ENCODE measurements around the gene NOP9.
"Not testable (repeated sequence)": the region's sequence is repeated elsewhere in the genome, so short reads cannot be mapped to it uniquely, and the experiment has no call there.

NOP9 gene

GRCh38 chr14:24310646-24311604, 11.3 kb downstream of the NOP9 start, which contains the start of gene LTB4R:
LTB4R (plus strand) TSS chr14:24311502; CDS start chr14:24315652, 4,150 bp downstream.
- peak in 1 of 2 experiments; percentile 40 for DNase-seq

GRCh38 chr14:24311837-24312615, 12.4 kb downstream of the NOP9 start:
- DNase-seq = no peak

GRCh38 chr14:24312736-24313507, 13.3 kb downstream of the NOP9 start:
- DNase-seq = no peak

GRCh38 chr14:24313913-24314312, 14.3 kb downstream of the NOP9 start:
- no peak for DNase-seq

GRCh38 chr14:24314377-24315193, 14.9 kb downstream of the NOP9 start:
- DNase-seq = no peak

- no peak for DNase-seq
These were observed 15.7 kb downstream of the NOP9 start for GRCh38 chr14:24315243-24315806.

GRCh38 chr14:24315807-24316596, 16.4 kb downstream of the NOP9 start:
- no peak for DNase-seq

- DNase-seq = no peak
These were observed 16.9 kb downstream of the NOP9 start for GRCh38 chr14:24316597-24316950.

GRCh38 chr14:24317141-24317928, 17.7 kb downstream of the NOP9 start:
- no peak for DNase-seq

- no peak for DNase-seq
These were observed 21.7 kb downstream of the NOP9 start for GRCh38 chr14:24321212-24321975.

GRCh38 chr14:24322672-24323071, 23.0 kb downstream of the NOP9 start:
- DNase-seq = no peak

- no peak for DNase-seq
These were observed 23.7 kb downstream of the NOP9 start for GRCh38 chr14:24323341-24323740.

GRCh38 chr14:24324024-24324423, 24.4 kb downstream of the NOP9 start:
- no peak for DNase-seq

GRCh38 chr14:24325041-24325530, 25.4 kb downstream of the NOP9 start:
- no peak for DNase-seq

- no peak for DNase-seq
These were observed 26.3 kb downstream of the NOP9 start for GRCh38 chr14:24325963-24326362.

GRCh38 chr14:24327303-24327702, 27.7 kb downstream of the NOP9 start:
- DNase-seq = no peak

- DNase-seq = not testable (repeated sequence)
These were observed 28.3 kb downstream of the NOP9 start for GRCh38 chr14:24327914-24328313.

GRCh38 chr14:24329073-24329663, 29.5 kb downstream of the NOP9 start:
- DNase-seq = no peak

GRCh38 chr14:24329736-24330135, 30.1 kb downstream of the NOP9 start:
- DNase-seq = no peak

Measured in NCI-H1930 (cell line).